MCF 10A (cell line): ENCODE results near the gene MAP3K2. TPM values are rescaled to one million over a fixed set of nuclear protein-coding genes. Genes with fewer than 3 reads are reported as not detected.

Source experiments
- BruUV-seq: library from RNA; stranded (reverse); fragments of 400-500 nt; replicated peaks from 2 replicates; lab custom pipeline; 2021; lab: Mats Ljungman, UMichigan
- CTCF ChIA-PET: fragments of 300-600 bp; sonication (Branson Sonifier 250); formaldehyde crosslinking; extraction: SDS; loops from one replicate; lab custom pipeline; 2021; ENCODE audit warnings: antibody characterized with exemption, inconsistent platforms; lab: Yijun Ruan, JAX
- POLR2A ChIA-PET: fragments of 300-600, 350-650 bp; sonication (Branson Sonifier 250); formaldehyde crosslinking; extraction: SDS; loops from one replicate; lab custom pipeline; 2020; ENCODE audit warnings: antibody characterized with exemption, inconsistent platforms; lab: Yijun Ruan, JAX
- DNase-seq: peaks from one replicate; pipeline ENCODE4 v3.0.0-alpha.2; 2018; ENCODE audit not compliant: unreplicated experiment
- H3K27ac Mint-ChIP-seq: one replicate; pipeline ENCODE4 v1.8.0; 2022; ENCODE audit warnings: mild to moderate bottlenecking, low read depth, mixed read lengths; ENCODE audit not compliant: unreplicated experiment
- H3K27me3 Mint-ChIP-seq: one replicate; pipeline ENCODE4 v1.8.0; 2022; ENCODE audit warnings: mixed read lengths; ENCODE audit not compliant: insufficient read depth, unreplicated experiment
- H3K36me3 Mint-ChIP-seq: one replicate; pipeline ENCODE4 v1.8.0; 2022; ENCODE audit warnings: mild to moderate bottlenecking, moderate library complexity, mixed read lengths; ENCODE audit not compliant: insufficient read depth, unreplicated experiment
- H3K4me1 Mint-ChIP-seq: one replicate; pipeline ENCODE4 v1.8.0; 2022; ENCODE audit warnings: mixed read lengths; ENCODE audit not compliant: insufficient read depth, unreplicated experiment
- H3K4me3 Mint-ChIP-seq: one replicate; pipeline ENCODE4 v1.8.0; 2022; ENCODE audit warnings: mild to moderate bottlenecking, moderate library complexity, mixed read lengths; ENCODE audit not compliant: unreplicated experiment
- H3K9me3 Mint-ChIP-seq: one replicate; pipeline ENCODE4 v1.8.0; 2022; ENCODE audit warnings: mixed read lengths; ENCODE audit not compliant: unreplicated experiment
- intact Hi-C: fragments of 100-400 bp; cut with micrococcal nuclease; formaldehyde crosslinking; loops from 2 replicates; pipeline ENCODE4 v1.14.1; 2022
- microRNA-seq: library from miRNA; unstranded; fragments of <30 nt; microRNA quantifications from one replicate; pipeline ENCODE4 v1.2.0, GENCODE V29; 2022
- total RNA-seq: library from RNA; stranded (reverse); gene quantifications from 2 replicates; pipeline ENCODE4 v1.2.3, GENCODE V29; 2022
- TF ChIP-seq, protein P1 (sequence below): fragments of 200-600 bp; IDR thresholded peaks from one replicate; pipeline ENCODE4 v1.8.0; 2022; ENCODE audit warnings: antibody characterized with exemption, mild to moderate bottlenecking; ENCODE audit not compliant: unreplicated experiment

Gene MAP3K2
- total RNA-seq, 1 experiment from 2014 or later: 62.9 TPM

DNA sequence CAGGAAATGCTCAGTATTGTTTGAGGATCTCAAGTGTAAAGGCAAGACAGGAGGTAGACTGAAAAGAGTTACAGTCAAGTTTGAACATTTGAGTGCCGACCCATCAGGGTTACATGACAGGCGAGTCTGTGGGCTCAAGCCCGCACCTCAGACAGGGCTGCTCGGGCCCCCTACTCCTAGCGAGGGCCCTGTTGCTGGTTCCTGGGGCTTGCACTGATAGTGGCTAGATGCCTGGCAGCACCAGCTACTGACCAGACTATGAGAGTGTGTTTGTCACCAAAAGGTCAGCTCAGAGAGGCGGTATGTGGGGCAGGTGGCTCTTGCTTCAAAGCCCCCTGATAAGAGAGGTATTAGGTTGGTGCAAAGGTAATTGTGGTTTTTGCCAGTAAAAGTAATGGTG, 132.1 kb downstream of the MAP3K2 start:
- Mint-ChIP-seq H3K4me1 (peaks cover 13% of the 10 kb centered on the region), H3K9me3 (no peaks in the 10 kb centered on the region), H3K27ac (no peak overlapping the region), H3K27me3 (no peaks in the 10 kb centered on the region), H3K4me3 (no peak overlapping the region), H3K36me3 (peaks cover 34% of the 10 kb centered on the region)
- intact Hi-C loops: no loop called here
- ChIA-PET CTCF (interaction anchor here (0.8 kb wide), 1 partner anchor 120 kb away, joined by 4 read pairs; no protein-coding TSS in a partner anchor), POLR2A (interaction anchor here (0.5 kb wide), 1 partner anchor 38 kb away, joined by 4 read pairs; no protein-coding TSS in a partner anchor)
- TF ChIP-seq, protein P1, sequence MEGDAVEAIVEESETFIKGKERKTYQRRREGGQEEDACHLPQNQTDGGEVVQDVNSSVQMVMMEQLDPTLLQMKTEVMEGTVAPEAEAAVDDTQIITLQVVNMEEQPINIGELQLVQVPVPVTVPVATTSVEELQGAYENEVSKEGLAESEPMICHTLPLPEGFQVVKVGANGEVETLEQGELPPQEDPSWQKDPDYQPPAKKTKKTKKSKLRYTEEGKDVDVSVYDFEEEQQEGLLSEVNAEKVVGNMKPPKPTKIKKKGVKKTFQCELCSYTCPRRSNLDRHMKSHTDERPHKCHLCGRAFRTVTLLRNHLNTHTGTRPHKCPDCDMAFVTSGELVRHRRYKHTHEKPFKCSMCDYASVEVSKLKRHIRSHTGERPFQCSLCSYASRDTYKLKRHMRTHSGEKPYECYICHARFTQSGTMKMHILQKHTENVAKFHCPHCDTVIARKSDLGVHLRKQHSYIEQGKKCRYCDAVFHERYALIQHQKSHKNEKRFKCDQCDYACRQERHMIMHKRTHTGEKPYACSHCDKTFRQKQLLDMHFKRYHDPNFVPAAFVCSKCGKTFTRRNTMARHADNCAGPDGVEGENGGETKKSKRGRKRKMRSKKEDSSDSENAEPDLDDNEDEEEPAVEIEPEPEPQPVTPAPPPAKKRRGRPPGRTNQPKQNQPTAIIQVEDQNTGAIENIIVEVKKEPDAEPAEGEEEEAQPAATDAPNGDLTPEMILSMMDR: no peak
- DNase-seq: no peak
- BruUV-seq: no TSS peak

DNA sequence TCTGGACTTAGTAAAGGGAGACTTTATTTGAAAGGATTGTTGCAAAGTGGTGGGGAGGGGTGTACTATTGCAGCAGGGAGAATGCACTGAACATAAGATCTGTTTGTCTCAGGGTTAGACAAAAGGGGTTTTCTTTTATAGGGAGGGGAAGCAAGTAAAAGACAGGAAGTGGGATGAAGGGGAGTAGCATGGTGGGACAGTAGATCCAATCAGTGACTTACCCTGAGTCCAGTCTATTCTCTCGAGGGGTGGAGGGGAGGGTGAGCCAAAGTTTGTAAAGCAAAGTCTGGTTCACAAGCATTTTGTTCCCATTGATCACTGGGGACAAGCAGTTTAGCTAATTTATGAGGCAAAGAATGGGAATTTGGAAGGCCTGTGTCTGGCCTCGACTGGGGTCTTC, 132.6 kb downstream of the MAP3K2 start:
- Mint-ChIP-seq H3K9me3 (no peaks in the 10 kb centered on the region), H3K27me3 (no peaks in the 10 kb centered on the region), H3K4me1 (peaks cover 13% of the 10 kb centered on the region), H3K4me3 (no peak overlapping the region), H3K36me3 (peaks cover 29% of the 10 kb centered on the region), H3K27ac (no peak overlapping the region)
- TF ChIP-seq, protein P1: no peak
- ChIA-PET POLR2A (no interaction called here), CTCF (no interaction called here)
- intact Hi-C loops: no loop called here
- no TSS peak for BruUV-seq
- DNase-seq: no peak

DNA sequence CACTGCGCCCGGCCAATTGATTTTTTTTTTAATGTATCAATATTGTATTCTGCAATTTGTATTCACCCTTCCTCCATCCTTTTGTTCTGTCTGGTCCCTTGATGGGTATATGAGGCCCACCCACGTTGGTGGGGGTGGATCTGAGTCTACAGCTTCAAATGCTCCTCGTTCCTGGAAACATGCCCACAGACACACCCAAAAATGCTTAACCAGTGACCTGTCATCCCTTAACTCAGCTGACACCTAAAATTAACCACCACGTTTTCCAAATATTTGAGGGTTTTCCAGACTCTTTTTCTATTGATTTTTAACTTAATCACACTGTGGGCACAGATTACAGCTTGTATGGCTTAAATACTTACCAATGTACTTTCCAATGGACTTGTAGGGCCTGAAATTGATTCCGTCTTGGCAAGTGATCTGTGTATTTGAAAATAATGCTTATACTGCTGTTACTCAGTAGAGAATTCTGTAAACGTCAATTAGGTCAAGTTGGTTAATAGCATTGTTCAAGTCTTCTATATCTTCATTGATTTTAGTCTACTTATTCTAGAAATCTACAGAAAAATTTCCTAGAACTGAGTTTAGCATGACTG, 133.3 kb downstream of the MAP3K2 start:
- peaks cover 13% of the 10 kb centered on the region for H3K4me1 Mint-ChIP-seq
- TF ChIP-seq, protein P1: no peak
- no TSS peak for BruUV-seq
- no peaks in the 10 kb centered on the region for H3K9me3 Mint-ChIP-seq
- no peak overlapping the region for H3K27ac Mint-ChIP-seq
- ChIA-PET POLR2A (no interaction called here), CTCF (no interaction called here)
- DNase-seq: peak; percentile 36
- intact Hi-C loops: no loop called here
- no peaks in the 10 kb centered on the region for H3K27me3 Mint-ChIP-seq
- H3K36me3 Mint-ChIP-seq: peaks cover 22% of the 10 kb centered on the region
- no peak overlapping the region for H3K4me3 Mint-ChIP-seq

Small RNA genes within 50 kb of the gene (microRNA-seq; reads per million reads assigned to microRNA genes)
- gene MIR4783: not detected

Other genes starting within 250 kb of the MAP3K2 start
- 0.25 TPM in 1 of 2 replicates, not detected in the other for gene CYP27C1, start 167.7 kb downstream of the MAP3K2 start, total RNA-seq
- 34.9 and 38.2 TPM in 2 replicates for gene ERCC3, start 93.8 kb downstream of the MAP3K2 start, total RNA-seq
- gene PROC, start 30.5 kb upstream of the MAP3K2 start, total RNA-seq: not detected in 2 replicates
- gene IWS1, start 138.5 kb upstream of the MAP3K2 start, total RNA-seq: 56.8 and 57.0 TPM in 2 replicates
- not detected in 2 replicates for gene MYO7B, start 147.7 kb upstream of the MAP3K2 start, total RNA-seq